OCI-LY3 (cell line): ENCODE data around the gene PNPLA7.

Source experiments
- EZH2phosphoT487 ChIP-seq: fragments of 200-600 bp; shearing (Covaris generic); IDR thresholded peaks from 2 replicates; pipeline ENCODE4 v1.6.1; 2018; ENCODE audit warnings: antibody characterized with exemption, mixed run types, low read depth
- TF ChIP-seq, protein P1 (sequence below): fragments of 200-600, 300-600 bp; sonication (generic); IDR thresholded peaks from 2 replicates; pipeline ENCODE4 v1.5.1; 2014; ENCODE audit warnings: antibody characterized with exemption, low read length, low read depth

DNA sequence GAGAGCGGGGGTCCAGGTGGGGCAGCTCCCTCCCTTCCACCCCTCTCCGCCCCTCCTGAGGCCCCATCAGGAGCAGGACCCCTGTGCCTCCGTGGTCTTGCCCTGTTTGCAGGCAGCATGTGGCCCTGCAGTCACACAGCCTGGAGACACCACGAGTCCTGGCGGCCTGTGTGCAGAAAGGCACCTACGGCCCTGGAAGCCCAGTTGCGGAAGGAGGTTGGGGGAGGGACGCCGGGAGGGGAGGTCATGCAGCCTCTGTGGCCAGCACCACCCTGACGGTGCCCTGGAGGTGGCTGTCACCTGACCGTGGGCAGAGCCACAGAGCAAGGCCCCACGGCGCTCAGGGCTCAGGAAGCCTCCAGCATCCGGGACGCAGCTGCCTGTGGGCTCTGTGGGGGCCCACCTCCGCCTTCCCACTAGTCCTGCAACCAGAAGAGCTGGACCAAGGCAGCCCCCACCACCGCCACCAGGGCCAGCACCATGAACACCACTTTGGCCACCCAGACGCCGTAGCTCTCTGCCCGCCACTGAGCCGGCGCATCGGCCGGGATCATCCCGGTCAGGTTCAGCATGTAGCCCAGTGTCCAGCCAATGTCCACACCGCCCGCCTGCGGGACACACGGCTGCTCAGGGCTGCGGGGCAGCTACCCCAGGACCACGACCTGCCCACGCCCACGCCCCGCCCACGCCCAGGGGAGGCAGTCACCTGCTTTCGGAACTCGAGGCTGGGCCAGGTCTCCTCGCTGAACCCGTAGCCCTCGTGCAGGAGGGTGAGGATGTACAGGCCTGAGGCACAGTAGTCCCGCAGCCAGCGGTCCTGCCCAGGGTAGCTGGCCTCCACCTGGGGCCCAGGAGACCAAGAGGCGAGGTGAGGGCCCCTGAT, 115.5 kb downstream of the PNPLA7 start:
- no peak for TF ChIP-seq EZH2phosphoT487
- TF ChIP-seq, protein P1, sequence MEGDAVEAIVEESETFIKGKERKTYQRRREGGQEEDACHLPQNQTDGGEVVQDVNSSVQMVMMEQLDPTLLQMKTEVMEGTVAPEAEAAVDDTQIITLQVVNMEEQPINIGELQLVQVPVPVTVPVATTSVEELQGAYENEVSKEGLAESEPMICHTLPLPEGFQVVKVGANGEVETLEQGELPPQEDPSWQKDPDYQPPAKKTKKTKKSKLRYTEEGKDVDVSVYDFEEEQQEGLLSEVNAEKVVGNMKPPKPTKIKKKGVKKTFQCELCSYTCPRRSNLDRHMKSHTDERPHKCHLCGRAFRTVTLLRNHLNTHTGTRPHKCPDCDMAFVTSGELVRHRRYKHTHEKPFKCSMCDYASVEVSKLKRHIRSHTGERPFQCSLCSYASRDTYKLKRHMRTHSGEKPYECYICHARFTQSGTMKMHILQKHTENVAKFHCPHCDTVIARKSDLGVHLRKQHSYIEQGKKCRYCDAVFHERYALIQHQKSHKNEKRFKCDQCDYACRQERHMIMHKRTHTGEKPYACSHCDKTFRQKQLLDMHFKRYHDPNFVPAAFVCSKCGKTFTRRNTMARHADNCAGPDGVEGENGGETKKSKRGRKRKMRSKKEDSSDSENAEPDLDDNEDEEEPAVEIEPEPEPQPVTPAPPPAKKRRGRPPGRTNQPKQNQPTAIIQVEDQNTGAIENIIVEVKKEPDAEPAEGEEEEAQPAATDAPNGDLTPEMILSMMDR = no peak
